DMS 273 (cell line): ENCODE results near the gene CCDC3.

Source experiments
- DNase-seq: peaks from one replicate; lab custom pipeline; 2025; ENCODE audit not compliant: unreplicated experiment; lab: John Stamatoyannopoulos, UW

CCDC3 gene

GRCh38 chr10:13001887-13002212 is 337 bp upstream of the CCDC3 start:
- no peak for DNase-seq

GRCh38 chr10:13000431-13000830 is 1.1 kb downstream of the CCDC3 start:
- peak; percentile 12 for DNase-seq

DNA sequence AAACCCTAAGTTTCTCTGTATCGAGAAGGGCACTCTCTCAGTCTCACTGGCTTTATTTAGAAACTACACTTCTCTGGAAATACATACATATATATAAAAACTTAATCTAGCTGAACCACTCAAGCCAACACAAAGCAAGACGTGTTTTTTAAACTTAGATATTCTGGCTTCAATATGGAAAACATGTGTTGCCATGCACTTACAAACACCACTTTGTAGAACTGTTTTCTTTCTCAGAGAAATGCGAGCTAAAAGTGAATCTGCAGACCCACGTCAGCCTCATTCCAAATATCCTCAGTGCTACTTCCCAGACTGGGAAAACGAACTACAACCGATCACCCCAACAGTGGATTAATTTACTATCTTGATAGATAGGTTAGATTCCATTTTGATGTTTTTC is 1.7 kb downstream of the CCDC3 start:
- DNase-seq, result no peak

DNA sequence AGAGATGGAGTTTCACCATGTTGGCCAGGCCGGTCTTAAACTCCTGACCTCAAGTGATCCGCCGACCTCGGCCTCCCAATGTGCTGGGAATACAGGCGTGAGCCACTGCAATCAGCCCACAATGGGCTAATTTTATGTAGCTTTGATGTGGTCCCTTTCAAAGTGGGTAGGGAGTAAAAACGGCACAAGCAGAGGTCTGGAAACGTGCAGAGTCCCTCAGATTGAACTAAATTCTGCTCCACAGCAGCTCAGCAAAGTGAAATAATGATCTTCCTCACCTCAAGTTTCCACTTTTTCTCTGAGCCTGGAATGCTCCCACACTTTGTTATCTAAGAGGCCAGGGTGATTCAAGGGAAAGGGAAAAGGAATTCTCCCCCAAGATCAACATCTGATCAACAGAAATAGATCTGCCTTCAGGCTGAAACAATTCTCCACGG is 6.1 kb downstream of the CCDC3 start:
- DNase-seq, result no peak

GRCh38 chr10:12993595-12993994 is 7.9 kb downstream of the CCDC3 start:
- no peak for DNase-seq

GRCh38 chr10:12985347-12985746 is 16.2 kb downstream of the CCDC3 start:
- no peak for DNase-seq

DNA sequence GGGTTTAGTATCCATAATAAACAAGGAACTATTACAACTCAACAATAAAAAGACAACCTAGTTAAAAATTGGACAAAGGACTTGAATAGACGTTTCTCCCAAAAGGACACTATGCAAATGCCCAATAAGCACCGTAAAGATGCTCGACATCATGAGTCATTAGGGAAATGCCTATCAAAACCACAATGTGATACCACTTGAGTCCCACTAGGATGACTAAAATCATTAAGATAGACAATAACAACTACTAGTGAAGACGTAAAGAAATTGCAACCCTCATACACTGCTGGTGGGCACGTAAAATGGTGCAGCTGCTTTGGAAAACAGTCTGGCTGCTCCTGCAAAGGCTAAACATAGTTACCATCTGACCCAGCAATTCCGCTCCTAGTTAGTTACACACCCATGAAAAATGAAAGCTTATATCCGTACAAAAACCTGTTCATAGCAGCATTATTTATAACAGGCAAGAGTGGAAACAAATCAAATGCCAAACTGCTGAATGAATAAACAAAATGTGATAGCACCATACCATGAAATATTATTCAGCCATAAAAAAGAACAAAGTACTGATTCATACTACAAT is 17.3 kb downstream of the CCDC3 start:
- DNase-seq, result no peak

GRCh38 chr10:12983568-12983967 is 17.9 kb downstream of the CCDC3 start:
- peak; percentile 35 for DNase-seq

DNA sequence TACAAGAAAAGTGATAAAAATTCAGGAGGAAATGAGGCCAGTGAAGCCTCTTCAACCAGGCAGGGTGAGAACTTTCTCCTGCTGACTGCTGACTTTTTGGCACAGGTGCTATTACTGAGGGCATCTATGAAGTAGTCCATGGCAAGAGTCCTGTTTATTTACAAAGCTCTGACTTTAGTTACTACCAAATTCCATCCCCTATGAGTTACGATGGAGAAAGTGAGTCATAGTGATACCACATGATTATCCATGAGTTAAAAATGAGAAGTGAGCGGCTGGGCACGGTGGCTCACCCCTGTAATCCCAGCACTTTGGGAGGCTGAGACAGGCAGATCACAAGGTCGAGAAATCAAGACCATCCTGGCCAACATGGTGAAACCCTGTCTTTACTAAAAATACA is 19.9 kb downstream of the CCDC3 start:
- DNase-seq, result peak; percentile 16

GRCh38 chr10:12980713-12981306 is 20.7 kb downstream of the CCDC3 start:
- DNase-seq, result peak; percentile 11

GRCh38 chr10:12980102-12980661 is 21.3 kb downstream of the CCDC3 start:
- DNase-seq, result peak; percentile 22

GRCh38 chr10:12978891-12979290 is 22.6 kb downstream of the CCDC3 start:
- DNase-seq, result peak; percentile 11

GRCh38 chr10:12975906-12976305 is 25.6 kb downstream of the CCDC3 start:
- DNase-seq, result no peak

GRCh38 chr10:12975266-12975665 is 26.2 kb downstream of the CCDC3 start:
- peak; percentile 18 for DNase-seq

- no peak for DNase-seq
Observed at GRCh38 chr10:12974491-12975199, 26.9 kb downstream of the CCDC3 start.

GRCh38 chr10:12974078-12974477 is 27.4 kb downstream of the CCDC3 start:
- DNase-seq, result no peak

GRCh38 chr10:12973149-12973718 is 28.3 kb downstream of the CCDC3 start:
- DNase-seq, result peak; percentile 5

GRCh38 chr10:12972146-12972545 is 29.4 kb downstream of the CCDC3 start:
- no peak for DNase-seq

DNA sequence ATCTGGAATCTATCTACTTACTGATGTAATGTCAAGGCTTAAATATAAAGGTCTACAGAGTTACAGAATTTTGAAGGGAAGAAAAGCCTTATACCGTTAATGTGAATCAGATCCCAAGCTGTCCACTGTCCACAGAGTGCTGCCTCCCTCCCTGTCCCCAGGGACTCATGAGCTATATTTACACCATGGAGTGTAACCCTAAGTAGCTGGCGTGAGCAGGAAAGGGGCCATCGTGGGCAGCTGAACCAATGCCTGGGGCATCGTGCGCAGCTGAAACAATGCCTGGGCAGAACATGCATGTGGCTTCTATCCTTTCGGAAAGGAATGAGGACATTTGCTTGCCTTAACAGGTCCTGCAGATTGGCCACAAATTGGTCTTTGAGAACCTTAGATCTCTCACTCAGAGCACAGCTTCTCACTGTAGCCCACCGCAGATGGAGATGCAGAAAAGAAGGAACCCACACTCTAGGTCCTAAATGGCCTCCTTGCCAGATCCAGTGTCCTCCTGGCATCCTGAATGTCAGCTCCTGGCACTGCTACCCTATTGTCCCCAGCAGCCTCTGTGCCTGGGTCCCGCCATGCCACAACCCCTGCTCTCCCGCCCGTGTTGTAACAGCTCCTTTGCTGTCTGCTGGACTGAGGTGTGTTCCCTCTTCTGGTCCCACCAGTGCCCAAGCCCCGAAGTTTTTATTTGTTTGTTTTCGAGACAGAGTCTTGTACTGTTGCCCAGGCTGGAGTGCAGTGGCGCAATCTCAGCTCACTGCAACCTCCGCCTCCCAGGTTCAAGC is 30.3 kb downstream of the CCDC3 start:
- no peak for DNase-seq

- DNase-seq, result no peak
Observed at GRCh38 chr10:12969951-12970350, 31.6 kb downstream of the CCDC3 start.

DNA sequence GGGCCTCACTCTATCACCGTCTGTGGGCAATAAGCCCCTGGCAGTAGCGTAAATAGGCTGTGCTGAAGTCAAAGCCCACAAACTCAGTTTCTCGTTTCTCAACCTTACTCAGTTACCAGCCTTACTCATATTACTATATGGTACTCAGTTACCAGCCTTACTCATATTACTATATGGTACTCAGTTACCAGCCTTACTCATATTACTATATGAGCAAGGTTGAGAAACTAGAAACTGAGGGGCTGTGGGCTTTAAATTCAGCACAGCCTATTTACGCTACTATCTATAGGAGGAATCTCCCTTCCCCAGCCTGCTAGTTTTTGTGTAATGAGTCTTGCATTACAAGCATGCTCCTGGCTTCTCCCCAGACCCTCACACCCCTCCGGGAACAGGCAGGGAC is 35.4 kb downstream of the CCDC3 start:
- DNase-seq, result no peak
